Keratinocyte (primary cell): Measurements from ENCODE around the gene BBOX1. TPM values are rescaled to one million over a fixed set of nuclear protein-coding genes. Genes with fewer than 3 reads are reported as not detected.

Experiments used
- DNase-seq: peaks from one replicate; pipeline ENCODE4 v3.0.0-alpha.2; 2011; ENCODE audit warnings: low read depth, missing footprints, low spot score
- FAIRE-seq: peaks from 2 replicates; lab custom pipeline; 2011; peaks lifted over from hg19 to GRCh38; lab: Jason Lieb, UNC
- H2AFZ ChIP-seq: 2 replicates; pipeline ENCODE4 v1.6.0; 2012; ENCODE audit warnings: low read length, control low read depth, inconsistent platforms; ENCODE audit not compliant: control insufficient read depth
- H3K27ac ChIP-seq: 2 replicates; pipeline ENCODE4 v1.5.1; 2011; ENCODE audit warnings: low read length; ENCODE audit not compliant: control insufficient read depth, insufficient read depth
- H3K27me3 ChIP-seq: 3 replicates; pipeline ENCODE4 v1.6.0; 2011; ENCODE audit warnings: low read length; ENCODE audit not compliant: control insufficient read depth, insufficient read depth; ENCODE audit errors: extremely low read depth
- H3K36me3 ChIP-seq, 2 experiments: 2 replicates in 1 of 2; 3 replicates in 1 of 2; pipeline ENCODE4 v1.5.1; 2011; ENCODE audit warnings: low read length in 2 of 2, mild to moderate bottlenecking in 1 of 2; ENCODE audit not compliant: control insufficient read depth in 2 of 2, insufficient read depth in 2 of 2; ENCODE audit errors: extremely low read depth in 1 of 2
- H3K4me1 ChIP-seq: 3 replicates; pipeline ENCODE4 v1.5.1; 2011; ENCODE audit warnings: low read length; ENCODE audit not compliant: control insufficient read depth, insufficient read depth; ENCODE audit errors: extremely low read depth
- H3K4me2 ChIP-seq: 3 replicates; pipeline ENCODE4 v1.6.0; 2011; ENCODE audit warnings: low read depth, low read length; ENCODE audit not compliant: control insufficient read depth, insufficient read depth; ENCODE audit errors: extremely low read depth
- H3K4me3 ChIP-seq, 3 experiments: fragments of 200-600 bp in 1 of 3; sonication (generic) in 1 of 3; 2 replicates in 2 of 3; 3 replicates in 1 of 3; pipeline ENCODE4 v1.5.1; 2011 to 2016; ENCODE audit warnings: low read length in 3 of 3, mild to moderate bottlenecking in 3 of 3, control low read depth in 2 of 3, inconsistent platforms in 1 of 3, low read depth in 1 of 3, mixed read lengths in 1 of 3, mixed run types in 1 of 3, moderate library complexity in 1 of 3; ENCODE audit not compliant: control insufficient read depth in 2 of 3, insufficient read depth in 2 of 3; ENCODE audit errors: extremely low read depth in 1 of 3
- H3K79me2 ChIP-seq: 2 replicates; pipeline ENCODE4 v1.6.0; 2012; ENCODE audit warnings: low read length; ENCODE audit not compliant: control insufficient read depth, insufficient read depth
- H3K9ac ChIP-seq: 3 replicates; pipeline ENCODE4 v1.6.0; 2011; ENCODE audit warnings: low read length; ENCODE audit not compliant: control insufficient read depth, insufficient read depth; ENCODE audit errors: extremely low read depth
- H3K9me1 ChIP-seq: 3 replicates; pipeline ENCODE4 v1.6.0; 2011; ENCODE audit warnings: low read length; ENCODE audit not compliant: control insufficient read depth, insufficient read depth; ENCODE audit errors: extremely low read depth
- H3K9me3 ChIP-seq: 2 replicates; pipeline ENCODE4 v1.5.1; 2012; ENCODE audit warnings: low read depth, low read length; ENCODE audit not compliant: control insufficient read depth
- H4K20me1 ChIP-seq: 3 replicates; pipeline ENCODE4 v1.6.0; 2011; ENCODE audit warnings: low read length; ENCODE audit not compliant: control insufficient read depth, insufficient read depth; ENCODE audit errors: extremely low read depth
- EZH2 ChIP-seq: IDR thresholded peaks from one replicate; pipeline ENCODE4 v1.6.1; 2012; ENCODE audit warnings: inconsistent platforms, mild to moderate bottlenecking, low read length, moderate library complexity
- dilution Hi-C: fragments of 300-500 bp; cut with MboI; formaldehyde crosslinking; loops from one replicate; pipeline ENCODE4 v1.7.0; 2020; ENCODE audit warnings: low sequenced_read_pairs; ENCODE audit not compliant: extremely low pct_ligation_motif_present
- polyA plus RNA-seq, 5 experiments: library from polyadenylated mRNA; depleted of rRNA in 3 of 5; stranded (reverse) in 3 of 5; stranded (forward) in 1 of 5; unstranded in 1 of 5; fragments of >200 nt; gene quantifications; 1 replicate in 1 of 5; 2 replicates in 3 of 5; 3 replicates in 1 of 5; pipeline versions ENCODE4 v1.2.1 to v1.2.3, GENCODE V29; 2011 to 2012; ENCODE audit warnings: missing spikeins in 2 of 5, low read depth in 1 of 5, low replicate concordance in 1 of 5
- TF ChIP-seq, protein P1 (sequence below), 3 experiments: IDR thresholded peaks in 1 of 3; conservative IDR thresholded peaks in 1 of 3; optimal IDR thresholded peaks in 1 of 3; 2 replicates in 2 of 3; 3 replicates in 1 of 3; pipeline versions ENCODE3 to v1.5.1; 2011; ENCODE audit warnings: low read length in 3 of 3, mild to moderate bottlenecking in 3 of 3, moderate library complexity in 2 of 3, control low read depth in 1 of 3, inconsistent platforms in 1 of 3; ENCODE audit not compliant: insufficient read depth in 2 of 3; ENCODE audit errors: extremely low read depth in 1 of 3

The BBOX1 gene
- polyA plus RNA-seq, 1 donor (not counting 4 experiments of a cell fraction or from before 2014, with no cell fraction given): 2.4 TPM

DNA sequence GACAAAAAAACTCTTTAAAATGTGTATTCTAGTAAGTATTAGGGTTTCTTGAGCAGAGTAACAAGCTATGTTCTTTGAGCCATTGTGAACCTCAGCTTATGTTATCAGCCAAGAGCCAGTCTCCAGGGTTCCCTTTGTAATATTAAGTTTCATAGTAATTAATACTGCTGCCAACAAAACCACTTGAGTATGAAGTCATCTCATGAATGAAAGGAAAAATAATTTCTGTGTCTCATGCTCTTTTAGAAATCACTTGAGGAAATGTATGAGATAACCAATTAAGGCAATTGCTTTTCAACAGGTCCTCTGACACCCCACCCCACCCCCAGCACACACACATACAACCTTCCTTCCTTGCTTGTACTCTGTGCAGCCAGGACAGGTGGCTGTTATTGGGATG lies 59.9 kb downstream of the BBOX1 start:
- H3K9me3 ChIP-seq: no peaks in the 10 kb centered on the region
- no peaks in the 10 kb centered on the region for H3K4me1 ChIP-seq
- H3K27me3 ChIP-seq: no peaks in the 10 kb centered on the region
- H4K20me1 ChIP-seq: no peaks in the 10 kb centered on the region
- H3K4me2 ChIP-seq: no peak overlapping the region
- no peak overlapping the region for H3K9ac ChIP-seq
- TF ChIP-seq EZH2: no peak
- TF ChIP-seq, protein P1, sequence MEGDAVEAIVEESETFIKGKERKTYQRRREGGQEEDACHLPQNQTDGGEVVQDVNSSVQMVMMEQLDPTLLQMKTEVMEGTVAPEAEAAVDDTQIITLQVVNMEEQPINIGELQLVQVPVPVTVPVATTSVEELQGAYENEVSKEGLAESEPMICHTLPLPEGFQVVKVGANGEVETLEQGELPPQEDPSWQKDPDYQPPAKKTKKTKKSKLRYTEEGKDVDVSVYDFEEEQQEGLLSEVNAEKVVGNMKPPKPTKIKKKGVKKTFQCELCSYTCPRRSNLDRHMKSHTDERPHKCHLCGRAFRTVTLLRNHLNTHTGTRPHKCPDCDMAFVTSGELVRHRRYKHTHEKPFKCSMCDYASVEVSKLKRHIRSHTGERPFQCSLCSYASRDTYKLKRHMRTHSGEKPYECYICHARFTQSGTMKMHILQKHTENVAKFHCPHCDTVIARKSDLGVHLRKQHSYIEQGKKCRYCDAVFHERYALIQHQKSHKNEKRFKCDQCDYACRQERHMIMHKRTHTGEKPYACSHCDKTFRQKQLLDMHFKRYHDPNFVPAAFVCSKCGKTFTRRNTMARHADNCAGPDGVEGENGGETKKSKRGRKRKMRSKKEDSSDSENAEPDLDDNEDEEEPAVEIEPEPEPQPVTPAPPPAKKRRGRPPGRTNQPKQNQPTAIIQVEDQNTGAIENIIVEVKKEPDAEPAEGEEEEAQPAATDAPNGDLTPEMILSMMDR (optimal IDR thresholded peaks at IDR 0.05 in 1 of 3, IDR thresholded peaks at IDR 0.05 in 1 of 3, conservative IDR thresholded peaks at IDR 0.05 in 1 of 3; ENCODE audit: extremely low read depth in 1 of 3, insufficient read depth in 2 of 3, low read length in 3 of 3): no peak
- H3K27ac ChIP-seq: no peak overlapping the region
- DNase-seq (no peak), FAIRE-seq (no peak)
- H3K36me3 ChIP-seq: no peaks in the 10 kb centered on the region
- H3K9me1 ChIP-seq: no peaks in the 10 kb centered on the region
- dilution Hi-C loops: no loop called here
- H2AFZ ChIP-seq: no peak overlapping the region
- H3K79me2 ChIP-seq: no peaks in the 10 kb centered on the region
- H3K4me3 ChIP-seq: no peak overlapping the region

DNA sequence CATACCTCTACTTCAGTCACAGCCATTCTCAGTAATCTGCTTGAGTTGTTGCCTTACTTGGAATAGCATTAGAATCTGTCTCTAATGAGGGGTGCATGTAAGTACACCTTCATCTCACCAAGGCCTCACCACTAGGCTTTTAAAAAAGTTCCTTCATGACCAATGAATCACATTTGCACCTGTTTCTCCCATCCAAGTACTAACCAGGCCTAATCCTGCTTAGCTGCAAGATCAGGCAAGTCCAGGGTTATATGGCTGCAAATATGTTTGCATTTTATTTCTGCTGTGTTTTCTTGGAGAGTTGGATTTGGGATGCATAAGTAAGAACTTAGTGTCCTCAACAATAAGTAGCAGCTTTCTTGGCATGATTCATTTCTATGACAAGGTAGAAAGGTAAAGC lies 66.9 kb downstream of the BBOX1 start:
- TF ChIP-seq EZH2: no peak
- TF ChIP-seq, protein P1 (optimal IDR thresholded peaks at IDR 0.05 in 1 of 3, IDR thresholded peaks at IDR 0.05 in 1 of 3, conservative IDR thresholded peaks at IDR 0.05 in 1 of 3; ENCODE audit: extremely low read depth in 1 of 3, insufficient read depth in 2 of 3, low read length in 3 of 3): no peak
- FAIRE-seq: no peak

More for the DNA sequence above, 66.9 kb downstream of the BBOX1 start:
- H3K27me3 ChIP-seq: no peaks in the 10 kb centered on the region
- H3K9ac ChIP-seq: no peak overlapping the region
- no peak overlapping the region for H3K27ac ChIP-seq
- H3K4me1 ChIP-seq: no peaks in the 10 kb centered on the region
- no peak overlapping the region for H3K4me3 ChIP-seq
- no peaks in the 10 kb centered on the region for H3K9me1 ChIP-seq
- H3K9me3 ChIP-seq: no peaks in the 10 kb centered on the region
- H4K20me1 ChIP-seq: no peaks in the 10 kb centered on the region
- no peak overlapping the region for H3K4me2 ChIP-seq
- no peaks in the 10 kb centered on the region for H3K79me2 ChIP-seq
- no peaks in the 10 kb centered on the region for H3K36me3 ChIP-seq
- dilution Hi-C loops: no loop called here
- DNase-seq: no peak
- no peak overlapping the region for H2AFZ ChIP-seq
